ENCODE measurements around the gene IL10RA.

The IL10RA gene

GRCh38 chr11:117997823-117998579 lies 11.8 kb downstream of the IL10RA start:
- Histone ChIP-seq H4K91ac (ENCODE audit: low read length) (no peak overlapping the region), H3K9ac (ENCODE audit: low read length) (no peak overlapping the region), H2BK5ac (ENCODE audit: low read depth, low read length, poor library complexity, severe bottlenecking) (no peak overlapping the region), H3K4me2 (ENCODE audit: low read length, poor library complexity, severe bottlenecking) (no peak overlapping the region), H2BK12ac (ENCODE audit: low read length in 2 of 2) (no peak overlapping the region), H3K27ac (ENCODE audit: low read length, poor library complexity, severe bottlenecking) (no peak overlapping the region), H2AK5ac (ENCODE audit: low read length, severe bottlenecking) (no peak overlapping the region), H3K4me1 (ENCODE audit: control insufficient read depth, insufficient read depth, low read depth, low read length) (peaks cover 2% of the 10 kb centered on the region), H3K23ac (ENCODE audit: low read length in 2 of 2) (no peak overlapping the region), H3K18ac (ENCODE audit: low read depth in 1 of 2, low read length in 2 of 2) (no peak overlapping the region), H3K27me3 (ENCODE audit: control insufficient read depth in 1 of 2, insufficient read depth in 1 of 2, low read length in 2 of 2) (peaks cover 11 to 19% of the 10 kb centered on the region in 2 experiments), H3K14ac (ENCODE audit: low read length in 2 of 2) (no peak overlapping the region), H4K8ac (ENCODE audit: low read length) (no peak overlapping the region), H2AFZ (ENCODE audit: low read depth, low read length) (no peak overlapping the region), H3K9me3 (ENCODE audit: control insufficient read depth, low read length) (no peaks in the 10 kb centered on the region), H2BK15ac (ENCODE audit: low read depth, poor library complexity, severe bottlenecking) (no peak overlapping the region), H3K4me3 (ENCODE audit: insufficient read depth in 1 of 2, low read depth in 1 of 2, low read length in 2 of 2) (no peak overlapping the region), H2BK120ac (ENCODE audit: low read depth, low read length) (no peak overlapping the region), H3K79me1 (replicated peaks; ENCODE audit: low read length, poor library complexity, severe bottlenecking) (no peaks in the 10 kb centered on the region), H3K4ac (ENCODE audit: low read depth in 1 of 2, low read length in 2 of 2) (no peak overlapping the region), H3K36me3 (ENCODE audit: control insufficient read depth in 1 of 2, insufficient read depth in 2 of 2, low read depth in 1 of 2, low read length in 2 of 2) (no peaks in the 10 kb centered on the region)
- 96% methylated on average over 7 of the region's 9 CpGs for whole genome bisulfite sequencing
- DNase-seq = no peak

DNA sequence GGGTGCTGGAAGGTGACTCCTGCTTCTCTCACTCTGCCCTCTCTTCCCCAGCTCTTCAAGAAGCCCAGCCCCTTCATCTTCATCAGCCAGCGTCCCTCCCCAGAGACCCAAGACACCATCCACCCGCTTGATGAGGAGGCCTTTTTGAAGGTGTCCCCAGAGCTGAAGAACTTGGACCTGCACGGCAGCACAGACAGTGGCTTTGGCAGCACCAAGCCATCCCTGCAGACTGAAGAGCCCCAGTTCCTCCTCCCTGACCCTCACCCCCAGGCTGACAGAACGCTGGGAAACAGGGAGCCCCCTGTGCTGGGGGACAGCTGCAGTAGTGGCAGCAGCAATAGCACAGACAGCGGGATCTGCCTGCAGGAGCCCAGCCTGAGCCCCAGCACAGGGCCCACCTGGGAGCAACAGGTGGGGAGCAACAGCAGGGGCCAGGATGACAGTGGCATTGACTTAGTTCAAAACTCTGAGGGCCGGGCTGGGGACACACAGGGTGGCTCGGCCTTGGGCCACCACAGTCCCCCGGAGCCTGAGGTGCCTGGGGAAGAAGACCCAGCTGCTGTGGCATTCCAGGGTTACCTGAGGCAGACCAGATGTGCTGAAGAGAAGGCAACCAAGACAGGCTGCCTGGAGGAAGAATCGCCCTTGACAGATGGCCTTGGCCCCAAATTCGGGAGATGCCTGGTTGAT lies 12.6 kb downstream of the IL10RA start:
- no peak overlapping the region for H2BK15ac ChIP-seq (ENCODE audit: low read depth, poor library complexity, severe bottlenecking)
- no peak overlapping the region for H3K23ac ChIP-seq (ENCODE audit: low read length in 2 of 2)
- no peak overlapping the region for H2BK120ac ChIP-seq (ENCODE audit: low read depth, low read length)
- H3K4me2 ChIP-seq (ENCODE audit: low read length, poor library complexity, severe bottlenecking) = no peak overlapping the region
- H3K18ac ChIP-seq (ENCODE audit: low read depth in 1 of 2, low read length in 2 of 2) = no peak overlapping the region
- no peak overlapping the region for H4K8ac ChIP-seq (ENCODE audit: low read length)
- no peak overlapping the region for H4K91ac ChIP-seq (ENCODE audit: low read length)
- no peak overlapping the region for H2BK5ac ChIP-seq (ENCODE audit: low read depth, low read length, poor library complexity, severe bottlenecking)
- H3K27ac ChIP-seq (ENCODE audit: low read length, poor library complexity, severe bottlenecking) = no peak overlapping the region
- H2AFZ ChIP-seq (ENCODE audit: low read depth, low read length) = no peak overlapping the region
- H3K14ac ChIP-seq (ENCODE audit: low read length in 2 of 2) = no peak overlapping the region
- H3K4me1 ChIP-seq (ENCODE audit: control insufficient read depth, insufficient read depth, low read depth, low read length) = peaks cover 2% of the 10 kb centered on the region
- H3K9ac ChIP-seq (ENCODE audit: low read length) = no peak overlapping the region
- no peaks in the 10 kb centered on the region for H3K79me1 ChIP-seq (replicated peaks; ENCODE audit: low read length, poor library complexity, severe bottlenecking)
- H3K9me3 ChIP-seq (ENCODE audit: control insufficient read depth, low read length) = no peaks in the 10 kb centered on the region
- H2BK12ac ChIP-seq (ENCODE audit: low read length in 2 of 2) = no peak overlapping the region
- H2AK5ac ChIP-seq (ENCODE audit: low read length, severe bottlenecking) = no peak overlapping the region
- no peak for DNase-seq
- WGBS = 79% methylated on average over 10 of the region's 10 CpGs
- H3K4ac ChIP-seq (ENCODE audit: low read depth in 1 of 2, low read length in 2 of 2) = no peak overlapping the region
- no peak overlapping the region for H3K4me3 ChIP-seq (ENCODE audit: insufficient read depth in 1 of 2, low read depth in 1 of 2, low read length in 2 of 2)
- peaks cover 11 to 24% of the 10 kb centered on the region in 2 experiments for H3K27me3 ChIP-seq (ENCODE audit: control insufficient read depth in 1 of 2, insufficient read depth in 1 of 2, low read length in 2 of 2)
- H3K36me3 ChIP-seq (ENCODE audit: control insufficient read depth in 1 of 2, insufficient read depth in 2 of 2, low read depth in 1 of 2, low read length in 2 of 2) = no peaks in the 10 kb centered on the region

GRCh38 chr11:117999354-117999993 lies 13.3 kb downstream of the IL10RA start:
- Histone ChIP-seq H3K4me2 (ENCODE audit: low read length, poor library complexity, severe bottlenecking) (no peak overlapping the region), H2BK15ac (ENCODE audit: low read depth, poor library complexity, severe bottlenecking) (no peak overlapping the region), H3K4me3 (ENCODE audit: insufficient read depth in 1 of 2, low read depth in 1 of 2, low read length in 2 of 2) (no peak overlapping the region), H3K27ac (ENCODE audit: low read length, poor library complexity, severe bottlenecking) (no peak overlapping the region), H4K91ac (ENCODE audit: low read length) (no peak overlapping the region), H3K18ac (ENCODE audit: low read depth in 1 of 2, low read length in 2 of 2) (no peak overlapping the region), H3K36me3 (ENCODE audit: control insufficient read depth in 1 of 2, insufficient read depth in 2 of 2, low read depth in 1 of 2, low read length in 2 of 2) (no peaks in the 10 kb centered on the region), H3K14ac (ENCODE audit: low read length in 2 of 2) (no peak overlapping the region), H3K4me1 (ENCODE audit: control insufficient read depth, insufficient read depth, low read depth, low read length) (no peaks in the 10 kb centered on the region), H2AFZ (ENCODE audit: low read depth, low read length) (no peak overlapping the region), H2BK12ac (ENCODE audit: low read length in 2 of 2) (no peak overlapping the region), H2AK5ac (ENCODE audit: low read length, severe bottlenecking) (no peak overlapping the region), H4K8ac (ENCODE audit: low read length) (no peak overlapping the region), H3K23ac (ENCODE audit: low read length in 2 of 2) (no peak overlapping the region), H3K27me3 (ENCODE audit: control insufficient read depth in 1 of 2, insufficient read depth in 1 of 2, low read length in 2 of 2) (peaks cover 13 to 29% of the 10 kb centered on the region in 2 experiments), H3K79me1 (replicated peaks; ENCODE audit: low read length, poor library complexity, severe bottlenecking) (no peaks in the 10 kb centered on the region), H3K9me3 (ENCODE audit: control insufficient read depth, low read length) (no peaks in the 10 kb centered on the region), H3K9ac (ENCODE audit: low read length) (no peak overlapping the region), H3K4ac (ENCODE audit: low read depth in 1 of 2, low read length in 2 of 2) (no peak overlapping the region), H2BK120ac (ENCODE audit: low read depth, low read length) (no peak overlapping the region), H2BK5ac (ENCODE audit: low read depth, low read length, poor library complexity, severe bottlenecking) (no peak overlapping the region)
- 69% methylated on average over 3 of the region's 3 CpGs for WGBS
- DNase-seq = no peak

Measured in mesenchymal stem cell (in vitro differentiated cells and primary cell).